ENCODE data around the gene PHGDH.

PHGDH gene
- long read RNA-seq, transcript PHGDH-201 (11 exons, 3,180 nt), result minor isoform, 9 of 3,678 reads
- long read RNA-seq, transcript PHGDH-208 (12 exons, 2,096 nt), result major isoform, 3,545 of 3,678 reads
- long read RNA-seq, transcript PHGDH-232 (12 exons, 1,774 nt), result minor isoform, 10 of 3,678 reads
- long read RNA-seq, transcript PHGDH-233 (11 exons, 2,794 nt), result minor isoform, 6 of 3,678 reads
- long read RNA-seq, partial matches to known transcripts, result 25 of 3,678 reads
- long read RNA-seq, other reads (novel, unspliced or antisense), result 72 of 3,678 reads

- H3K27ac ChIP-seq (replicated peaks), result peak within 1 kb of the TSS; percentile 72
- no peaks in the 10 kb centered on the region for H3K27me3 ChIP-seq (ENCODE audit: insufficient read depth, poor library complexity, severe bottlenecking)
- no peak for TF ChIP-seq GABPA (IDR thresholded peaks at IDR 0.05; ENCODE audit: low read depth)
- no peak for TF ChIP-seq REST (IDR thresholded peaks at IDR 0.05; ENCODE audit: insufficient replicate concordance, low read depth)
- TF ChIP-seq SPI1 (IDR thresholded peaks at IDR 0.05; ENCODE audit: borderline replicate concordance, low read depth), result no peak
- peak; percentile 84 for TF ChIP-seq POLR2AphosphoS5 (IDR thresholded peaks at IDR 0.05; ENCODE audit: low read depth)
- TF ChIP-seq CTCF (IDR thresholded peaks at IDR 0.05; ENCODE audit: insufficient read depth, low read length), result no peak
- H3K4me3 ChIP-seq (replicated peaks; ENCODE audit: insufficient read depth, low read length), result peak within 1 kb of the TSS; percentile 82
- peak; percentile 64 to 85 for DNase-seq (ENCODE audit: low read depth in 1 of 2, low spot score in 1 of 2)
Observed at GRCh38 chr1:119711804-119712341, at the start of gene PHGDH. Gene PHGDH (plus strand): TSS chr1:119711934. CDS start chr1:119712023, 89 bp downstream.

- DNase-seq (ENCODE audit: low read depth in 1 of 2, low spot score in 1 of 2), result no peak
- no peak overlapping the region for H3K27ac ChIP-seq (replicated peaks)
- no peaks in the 10 kb centered on the region for H3K27me3 ChIP-seq (ENCODE audit: insufficient read depth, poor library complexity, severe bottlenecking)
- no peak overlapping the region for H3K4me3 ChIP-seq (replicated peaks; ENCODE audit: insufficient read depth, low read length)
- TF ChIP-seq SPI1 (IDR thresholded peaks at IDR 0.05; ENCODE audit: borderline replicate concordance, low read depth), result no peak
- no peak for TF ChIP-seq CTCF (IDR thresholded peaks at IDR 0.05; ENCODE audit: insufficient read depth, low read length)
- no peak for TF ChIP-seq GABPA (IDR thresholded peaks at IDR 0.05; ENCODE audit: low read depth)
- no peak for TF ChIP-seq POLR2AphosphoS5 (IDR thresholded peaks at IDR 0.05; ENCODE audit: low read depth)
- TF ChIP-seq REST (IDR thresholded peaks at IDR 0.05; ENCODE audit: insufficient replicate concordance, low read depth), result no peak
Observed at GRCh38 chr1:119662034-119662437, 49.7 kb upstream of the PHGDH start.

DNA sequence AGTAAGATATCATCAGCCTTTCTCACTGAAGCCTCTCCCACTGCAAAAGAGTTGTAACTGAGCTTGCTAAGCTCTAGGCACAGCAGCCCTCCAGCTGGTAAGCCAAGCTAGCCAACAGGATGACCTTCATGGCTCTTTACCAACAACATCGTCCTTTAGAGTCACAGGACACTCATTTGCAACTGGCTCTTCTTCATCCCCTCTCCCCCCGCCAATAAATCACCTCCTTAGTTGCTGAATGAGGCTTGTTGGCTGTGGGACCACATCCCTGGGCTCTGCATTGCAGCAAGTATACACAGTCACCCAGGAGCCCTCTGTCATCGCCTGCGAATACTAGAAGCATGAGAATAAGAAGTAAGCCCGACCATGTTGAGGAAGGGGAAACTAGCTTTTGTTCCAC lies 47.7 kb upstream of the PHGDH start:
- no peak for TF ChIP-seq GABPA (IDR thresholded peaks at IDR 0.05; ENCODE audit: low read depth)
- TF ChIP-seq CTCF (IDR thresholded peaks at IDR 0.05; ENCODE audit: insufficient read depth, low read length), result no peak
- Histone ChIP-seq H3K27me3 (ENCODE audit: insufficient read depth, poor library complexity, severe bottlenecking) (no peaks in the 10 kb centered on the region), H3K27ac (replicated peaks) (no peak overlapping the region), H3K4me3 (replicated peaks; ENCODE audit: insufficient read depth, low read length) (no peak overlapping the region)
- no peak for DNase-seq (ENCODE audit: low read depth in 1 of 2, low spot score in 1 of 2)

All from HL-60 (cell line).